GM19043 (cell line): Measurements from ENCODE around the gene RBM15.

ENCODE experiments used
- ATAC-seq: cut with Tn5 transposase; IDR thresholded peaks from one replicate; pipeline ENCODE4 v1.9.1; 2021; ENCODE audit warnings: low read depth; ENCODE audit not compliant: unreplicated experiment

RBM15 gene, protein sequence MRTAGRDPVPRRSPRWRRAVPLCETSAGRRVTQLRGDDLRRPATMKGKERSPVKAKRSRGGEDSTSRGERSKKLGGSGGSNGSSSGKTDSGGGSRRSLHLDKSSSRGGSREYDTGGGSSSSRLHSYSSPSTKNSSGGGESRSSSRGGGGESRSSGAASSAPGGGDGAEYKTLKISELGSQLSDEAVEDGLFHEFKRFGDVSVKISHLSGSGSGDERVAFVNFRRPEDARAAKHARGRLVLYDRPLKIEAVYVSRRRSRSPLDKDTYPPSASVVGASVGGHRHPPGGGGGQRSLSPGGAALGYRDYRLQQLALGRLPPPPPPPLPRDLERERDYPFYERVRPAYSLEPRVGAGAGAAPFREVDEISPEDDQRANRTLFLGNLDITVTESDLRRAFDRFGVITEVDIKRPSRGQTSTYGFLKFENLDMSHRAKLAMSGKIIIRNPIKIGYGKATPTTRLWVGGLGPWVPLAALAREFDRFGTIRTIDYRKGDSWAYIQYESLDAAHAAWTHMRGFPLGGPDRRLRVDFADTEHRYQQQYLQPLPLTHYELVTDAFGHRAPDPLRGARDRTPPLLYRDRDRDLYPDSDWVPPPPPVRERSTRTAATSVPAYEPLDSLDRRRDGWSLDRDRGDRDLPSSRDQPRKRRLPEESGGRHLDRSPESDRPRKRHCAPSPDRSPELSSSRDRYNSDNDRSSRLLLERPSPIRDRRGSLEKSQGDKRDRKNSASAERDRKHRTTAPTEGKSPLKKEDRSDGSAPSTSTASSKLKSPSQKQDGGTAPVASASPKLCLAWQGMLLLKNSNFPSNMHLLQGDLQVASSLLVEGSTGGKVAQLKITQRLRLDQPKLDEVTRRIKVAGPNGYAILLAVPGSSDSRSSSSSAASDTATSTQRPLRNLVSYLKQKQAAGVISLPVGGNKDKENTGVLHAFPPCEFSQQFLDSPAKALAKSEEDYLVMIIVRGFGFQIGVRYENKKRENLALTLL

DNA sequence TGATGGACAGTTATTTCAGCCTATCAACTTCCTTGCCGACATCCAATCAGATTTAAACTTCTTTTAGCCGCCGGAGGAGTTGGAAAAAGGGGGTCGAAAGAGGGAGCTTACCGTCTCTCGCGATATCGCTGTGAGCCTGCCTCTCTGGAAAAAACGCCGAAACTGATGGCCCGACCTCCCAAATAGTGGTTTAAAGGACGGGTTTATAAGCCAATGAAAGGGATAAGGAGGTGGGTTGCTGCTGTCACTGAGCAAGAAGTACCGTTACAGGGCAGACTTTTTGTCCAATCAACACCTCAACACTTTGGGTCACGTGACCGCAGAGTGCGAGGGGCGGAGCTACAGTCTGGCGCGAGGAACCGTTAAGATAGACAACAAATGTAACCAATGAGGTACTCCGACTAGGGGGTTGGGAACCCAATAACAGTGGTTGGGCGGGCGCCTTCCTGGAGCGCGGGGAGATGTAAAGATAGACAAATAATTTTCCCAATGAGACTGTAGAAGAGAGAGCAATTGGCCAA is at the start of gene RBM15:
RBM15 (plus strand) TSS at position 492 of the 521 bp plus-strand sequence; CDS start at position 521, 29 bp downstream.
- ATAC-seq: peak; percentile 69

DNA sequence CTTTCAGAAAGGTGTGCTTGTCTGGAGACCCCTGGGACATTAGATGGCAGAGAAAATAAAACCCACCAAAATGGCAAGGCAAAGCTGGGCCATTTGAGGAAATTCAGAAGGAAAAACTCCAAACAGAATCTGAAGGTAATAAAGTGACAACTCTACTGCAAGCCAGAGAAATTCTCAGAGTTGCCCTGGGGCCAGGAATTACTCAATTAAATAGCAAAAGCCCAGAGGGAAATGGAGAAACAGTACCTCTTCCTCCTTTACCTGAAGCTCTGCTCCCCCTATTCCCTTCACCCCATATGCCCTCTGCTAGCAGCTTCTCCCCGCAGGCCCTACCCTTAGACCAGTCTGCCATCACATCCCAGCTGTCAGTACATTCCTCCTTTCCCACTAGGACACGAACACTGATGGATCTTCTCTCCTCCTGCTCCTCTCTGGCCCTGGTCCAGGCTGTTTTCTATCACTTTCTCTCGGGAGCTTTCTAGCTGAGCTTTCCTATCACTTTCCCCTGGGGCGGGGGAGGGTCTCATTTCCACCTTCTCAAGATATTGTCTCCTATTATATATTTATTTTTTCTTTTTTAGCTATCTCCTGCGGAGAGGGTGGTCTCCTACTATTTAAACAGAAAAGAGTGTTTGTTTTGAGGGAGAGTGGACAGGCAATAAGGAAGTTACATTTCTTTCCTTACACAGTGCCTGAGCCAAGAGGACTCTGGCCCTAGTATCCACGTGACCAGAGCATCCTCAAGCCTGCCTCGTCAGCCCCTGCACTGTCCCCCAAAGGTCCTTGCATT is 47.7 kb upstream of the RBM15 start:
- ATAC-seq: no peak

DNA sequence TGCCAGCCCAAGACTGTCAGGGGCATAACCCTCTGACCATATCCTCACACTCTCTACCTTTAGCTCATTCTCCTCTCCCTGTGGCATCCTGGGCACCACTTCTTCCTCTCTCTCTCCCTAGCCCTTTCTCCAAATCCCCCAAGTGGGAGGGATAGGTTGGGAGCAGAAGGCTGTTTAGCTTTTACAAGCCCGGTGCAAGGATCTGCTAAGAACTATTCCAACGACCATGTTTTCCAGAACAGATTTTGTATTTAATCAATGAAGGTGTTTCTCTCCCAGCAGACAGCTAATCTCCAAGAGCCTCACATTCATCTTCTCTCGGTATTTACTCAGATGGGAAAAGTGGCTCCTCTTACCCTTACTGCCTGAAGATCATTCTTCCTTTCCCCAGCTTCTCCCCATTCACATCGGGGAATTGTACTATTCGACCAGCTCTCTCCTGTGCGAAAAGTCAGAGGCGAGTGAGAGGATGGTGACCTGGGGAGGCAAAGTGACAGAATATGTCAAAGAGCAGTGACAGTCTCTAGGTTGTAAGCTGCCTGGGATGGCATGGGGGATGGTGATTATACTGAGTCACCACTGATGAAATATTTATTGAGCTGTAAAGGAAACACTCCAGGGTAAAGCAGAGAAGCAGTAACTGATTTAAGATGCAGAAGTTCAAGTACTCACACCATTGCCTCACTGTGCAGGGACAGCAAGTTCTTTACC is 47.0 kb upstream of the RBM15 start:
- ATAC-seq: no peak

DNA sequence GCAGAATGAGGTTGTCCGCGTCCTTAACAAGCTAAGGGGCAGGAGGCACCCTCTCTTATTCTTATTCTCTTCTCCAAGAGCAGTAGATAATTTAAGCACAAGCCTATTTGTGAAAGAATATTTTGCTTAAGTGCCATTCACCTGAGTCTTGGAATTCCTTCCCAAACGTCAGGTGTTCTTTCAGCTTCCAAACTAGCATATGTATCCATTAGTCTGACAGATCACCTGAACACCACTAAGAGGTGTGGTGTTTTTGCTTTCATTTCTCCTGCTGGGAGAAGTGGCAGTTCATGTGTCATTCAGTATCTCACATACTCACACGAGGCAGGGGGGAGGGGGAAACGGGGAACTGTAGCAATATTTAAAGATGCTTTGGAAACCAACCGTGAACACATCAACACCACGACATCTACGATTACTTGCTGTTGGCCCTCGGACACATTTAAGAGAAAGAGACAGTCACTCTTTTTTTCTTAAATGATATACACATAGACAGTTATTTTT is 45.5 kb upstream of the RBM15 start:
- no peak for ATAC-seq

DNA sequence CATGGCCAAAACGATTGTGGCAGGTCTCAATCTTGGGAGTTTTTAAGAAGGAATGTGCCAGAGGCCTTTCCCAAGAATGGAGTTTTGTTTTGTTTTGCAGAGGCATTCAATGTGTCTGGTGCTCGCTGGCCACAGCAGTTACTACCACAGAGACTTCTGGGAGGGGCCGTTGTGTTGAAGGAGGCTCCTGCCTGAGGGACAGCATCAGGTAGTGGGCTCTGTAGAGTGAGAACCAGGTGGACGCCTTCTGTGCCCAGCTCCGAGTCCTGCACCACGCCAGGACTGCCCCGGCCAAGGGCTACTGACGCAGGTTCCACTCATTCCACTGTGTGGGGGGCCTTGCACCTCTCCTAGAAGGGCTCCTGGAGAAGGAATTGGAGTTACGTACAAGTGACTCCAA is 44.9 kb upstream of the RBM15 start:
- no peak for ATAC-seq

DNA sequence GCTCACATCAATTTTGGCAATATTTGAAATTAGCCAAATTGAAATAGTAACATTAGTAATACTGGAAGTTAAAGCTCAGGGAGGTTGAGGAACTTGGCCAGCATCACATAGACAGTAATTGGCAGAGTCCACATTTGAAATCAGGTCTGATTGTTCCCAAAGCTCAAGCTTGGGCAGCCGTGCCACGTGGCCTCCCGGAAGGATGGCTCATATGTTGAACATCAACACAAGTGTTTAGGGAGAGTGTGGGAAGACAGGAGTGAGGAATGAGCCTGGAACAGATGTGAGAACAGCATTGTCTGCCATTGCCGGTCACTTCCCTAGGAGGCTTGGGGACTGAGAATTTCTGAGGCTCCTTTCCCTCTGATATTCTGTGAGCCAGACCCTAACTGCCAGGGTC is 40.2 kb upstream of the RBM15 start:
- no peak for ATAC-seq

DNA sequence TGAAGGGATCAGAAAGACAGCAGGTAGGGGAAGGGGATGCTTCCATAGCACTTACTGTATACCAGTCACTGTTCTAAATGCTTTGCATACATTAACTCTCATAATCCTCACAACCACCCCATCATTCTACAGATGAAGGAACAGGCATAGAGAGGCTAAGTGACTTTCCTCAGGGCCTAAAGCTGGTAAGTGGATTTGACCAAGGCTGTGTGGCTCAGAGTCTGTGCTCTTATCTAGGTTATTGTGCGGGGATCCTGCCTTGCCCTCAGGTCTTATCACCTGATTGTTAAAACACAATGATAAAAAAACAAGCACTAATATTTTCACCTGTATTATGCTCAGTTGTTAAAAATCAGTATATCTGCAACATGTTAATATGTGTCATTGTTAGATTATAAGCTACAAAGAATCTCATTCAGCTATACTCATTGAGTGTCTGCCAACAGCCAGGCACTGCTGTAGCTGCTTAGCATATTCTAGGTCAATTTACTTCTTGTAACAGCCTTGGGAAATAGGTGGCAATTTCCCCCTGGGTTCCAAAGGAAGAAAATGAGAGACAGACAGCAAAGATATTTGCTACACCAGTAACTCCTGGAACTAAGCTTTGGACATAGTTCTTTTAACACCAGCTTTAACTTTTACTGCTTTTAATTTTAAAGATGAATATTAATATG is 38.6 kb upstream of the RBM15 start:
- ATAC-seq: no peak

DNA sequence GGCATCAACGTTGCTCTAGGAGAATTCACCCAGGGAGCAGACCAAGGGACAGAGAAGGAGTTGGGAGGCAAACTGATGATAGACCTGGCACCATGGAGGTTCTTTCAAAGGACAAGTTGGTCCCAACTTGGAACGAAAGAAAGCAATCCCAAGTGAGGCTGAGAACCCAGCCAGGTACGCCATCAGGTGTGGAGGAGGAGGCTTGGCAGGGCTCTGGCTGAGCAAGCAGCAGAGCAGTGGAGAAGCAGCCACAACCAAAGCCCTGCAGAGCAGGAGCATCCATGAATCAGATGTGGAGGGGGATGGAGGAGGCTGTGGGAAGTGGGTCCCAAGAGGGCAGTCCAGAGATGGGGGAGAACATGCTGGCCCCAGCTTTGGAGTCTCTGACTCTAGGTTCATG is 36.3 kb upstream of the RBM15 start:
- no peak for ATAC-seq

DNA sequence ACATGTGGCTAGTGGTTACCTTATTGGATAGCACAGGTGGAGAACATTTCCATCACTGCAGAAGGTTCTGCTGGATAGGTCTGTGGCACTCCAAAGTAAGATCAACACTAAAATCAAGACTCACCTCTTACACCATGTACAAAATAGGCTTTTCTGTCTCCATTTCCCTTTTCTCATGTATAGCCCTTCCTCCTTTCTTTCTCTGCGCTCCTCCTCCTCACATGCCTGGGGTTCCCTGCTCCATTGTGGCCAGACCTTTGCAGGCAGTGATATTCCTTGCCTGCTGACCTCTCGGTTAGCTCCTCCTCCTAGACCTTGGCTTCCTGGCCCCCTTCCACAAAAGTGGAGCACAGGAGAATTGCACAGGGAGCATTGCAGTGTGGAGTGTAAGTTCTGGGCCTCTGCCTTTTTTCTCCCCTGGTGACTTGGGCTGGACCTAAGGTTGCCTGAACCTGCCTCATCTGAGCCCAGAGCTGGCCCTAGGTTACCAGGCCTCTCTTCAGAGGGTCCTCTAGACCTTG is 33.2 kb upstream of the RBM15 start:
- no peak for ATAC-seq

DNA sequence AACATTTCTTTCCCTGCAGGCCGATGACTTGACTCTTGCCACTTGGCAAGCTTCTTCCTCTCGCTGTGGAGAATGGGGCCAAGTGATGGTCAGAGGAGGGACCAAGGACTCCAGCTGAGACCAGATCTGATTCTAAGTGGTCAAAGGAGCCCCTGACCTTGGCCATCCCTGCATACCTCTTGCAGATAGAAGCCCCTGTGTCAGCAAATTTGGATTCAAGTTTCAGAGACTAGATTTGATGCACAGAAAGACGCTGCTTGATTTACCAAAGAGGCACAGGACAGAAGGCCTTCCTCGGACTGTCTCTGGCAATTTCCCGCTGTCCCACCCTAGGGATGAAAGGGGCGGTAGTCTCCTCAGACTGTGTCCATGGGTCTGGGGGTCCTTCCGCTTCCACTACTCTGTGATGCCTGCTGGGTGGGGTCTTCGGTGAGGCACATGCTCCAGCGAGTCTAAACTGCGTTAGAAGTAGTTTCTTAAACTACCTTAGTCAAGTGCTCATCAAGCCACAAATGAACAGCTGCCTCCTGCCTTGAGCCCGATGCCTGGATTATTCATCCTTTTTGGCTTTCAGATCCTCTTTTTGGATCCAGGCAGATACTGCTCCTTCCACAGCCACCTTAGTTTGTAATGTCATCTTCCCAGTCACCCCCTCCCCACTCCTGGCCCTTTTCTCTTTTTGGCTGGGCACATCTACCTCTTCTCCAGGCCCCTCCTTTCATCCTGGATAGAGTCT is 31.8 kb upstream of the RBM15 start:
- no peak for ATAC-seq

DNA sequence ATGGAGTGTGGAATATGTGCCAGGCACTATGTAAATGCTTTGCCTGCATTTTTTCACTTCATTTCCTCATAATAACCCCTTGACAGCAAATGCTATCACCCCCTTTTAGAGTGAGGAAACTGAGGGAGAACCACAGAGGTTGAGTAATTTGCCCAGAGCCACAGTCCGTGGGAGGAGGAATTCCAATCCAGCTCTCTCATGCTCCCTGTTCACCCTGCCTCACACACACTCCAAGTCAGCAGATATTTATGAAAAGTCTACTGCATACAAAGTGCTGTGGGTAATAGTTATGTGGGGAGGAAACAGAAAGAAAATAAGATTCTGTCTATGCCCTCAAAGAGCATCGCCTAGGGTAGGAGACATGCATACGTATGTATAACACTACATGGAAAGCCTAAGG is 30.9 kb upstream of the RBM15 start:
- no peak for ATAC-seq

DNA sequence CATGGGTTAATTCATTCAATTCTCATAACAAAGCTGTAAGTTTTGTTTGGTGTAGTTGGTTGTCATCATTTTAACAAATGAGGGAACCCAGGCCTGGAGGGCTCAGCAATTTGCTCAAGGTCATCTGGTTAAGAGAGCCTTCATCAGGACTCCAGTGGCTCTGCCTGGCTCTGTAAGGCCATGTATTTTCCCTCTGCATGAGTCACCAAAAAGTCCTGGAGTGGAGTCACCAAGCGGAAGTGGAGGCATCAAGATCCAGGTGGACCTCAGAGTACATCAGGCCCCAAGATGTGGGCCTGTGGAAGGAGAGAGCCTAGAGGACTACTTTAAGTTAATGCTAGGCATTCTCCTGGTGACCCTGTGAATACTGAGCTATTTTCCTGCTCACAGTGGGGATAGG is 30.0 kb upstream of the RBM15 start:
- ATAC-seq: no peak

DNA sequence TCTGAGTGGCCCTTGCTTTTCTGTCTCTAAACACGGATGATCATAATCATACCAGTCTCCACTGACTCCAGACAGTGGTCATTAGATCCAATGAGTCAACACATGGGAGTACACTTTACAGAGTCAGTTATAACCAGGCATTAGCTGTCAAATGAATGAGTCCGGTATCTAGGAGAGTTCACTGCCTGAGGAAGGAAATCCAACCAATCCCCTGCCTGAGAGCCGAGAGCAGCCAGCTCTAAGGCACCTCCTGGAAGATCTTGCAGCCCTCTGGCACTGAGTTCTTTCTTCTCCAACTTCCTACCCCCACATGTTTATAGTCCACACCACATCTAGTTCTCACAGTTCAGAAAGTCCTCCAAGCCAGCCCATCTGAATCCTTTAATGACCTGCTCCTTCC is 29.4 kb upstream of the RBM15 start:
- no peak for ATAC-seq

DNA sequence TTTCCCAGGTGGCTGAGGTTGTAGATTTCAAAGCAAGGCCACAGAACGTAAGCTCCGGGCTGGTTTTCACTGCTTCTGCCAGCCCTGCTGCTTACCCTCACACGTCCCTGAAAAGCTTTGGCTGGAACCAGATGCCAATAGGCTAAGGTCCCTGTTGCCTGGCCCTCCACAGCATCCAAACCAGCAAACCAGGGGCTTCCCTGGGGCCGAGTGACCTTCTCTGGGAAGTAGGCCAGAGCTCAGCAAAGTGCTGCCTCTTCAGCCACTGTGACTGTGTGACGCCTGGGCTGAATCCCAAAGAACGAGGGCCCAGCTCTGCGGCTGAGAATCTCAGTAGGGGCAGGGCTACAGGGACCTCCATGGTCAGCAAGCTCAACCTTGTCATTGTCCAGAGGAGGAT is 28.9 kb upstream of the RBM15 start:
- ATAC-seq: no peak

DNA sequence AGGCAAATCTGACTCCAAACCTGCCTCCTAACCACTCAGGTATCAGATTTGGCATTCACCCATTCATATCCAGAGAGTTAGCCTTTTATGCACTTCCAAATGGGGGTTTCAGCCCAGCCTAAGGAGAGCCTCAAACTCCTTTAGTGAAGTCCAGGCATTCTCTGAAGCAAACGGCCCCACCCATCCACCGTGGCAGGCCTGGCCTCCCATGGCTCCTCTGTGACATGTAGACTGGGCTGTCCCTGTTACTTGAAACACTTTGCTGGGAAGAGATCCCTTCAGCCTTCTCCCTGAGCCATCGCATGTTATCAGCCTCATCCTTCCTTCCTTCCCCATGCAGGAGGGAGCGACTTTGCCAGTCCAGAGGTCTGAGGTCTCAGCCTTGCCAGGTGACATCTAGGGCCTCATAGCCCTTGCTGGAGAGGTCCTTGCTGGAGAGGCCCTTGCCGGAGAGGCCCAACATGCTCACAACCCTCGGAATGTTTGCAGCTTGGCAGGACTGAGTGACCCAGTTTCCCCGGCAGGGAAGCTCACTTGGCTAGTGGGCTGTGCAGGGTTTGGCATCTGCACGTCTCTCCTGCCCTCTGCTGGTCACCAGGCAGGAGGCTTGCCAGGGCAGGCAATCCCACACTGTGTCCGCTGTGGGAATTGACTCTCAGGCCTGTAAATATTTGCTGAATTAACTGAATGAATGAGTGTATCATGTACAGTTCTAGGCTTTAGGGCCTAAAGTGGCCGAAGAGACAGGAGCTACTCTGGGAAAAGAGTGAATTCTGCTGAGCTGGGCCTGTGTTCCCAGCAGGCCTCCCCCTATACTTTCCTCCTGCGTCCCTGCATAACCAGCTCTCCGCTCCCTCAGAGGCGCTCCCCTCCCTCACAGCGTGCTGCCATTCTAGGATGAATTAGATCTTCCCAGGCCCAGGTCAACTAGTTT is 26.7 kb upstream of the RBM15 start:
- peak; percentile 66 for ATAC-seq

DNA sequence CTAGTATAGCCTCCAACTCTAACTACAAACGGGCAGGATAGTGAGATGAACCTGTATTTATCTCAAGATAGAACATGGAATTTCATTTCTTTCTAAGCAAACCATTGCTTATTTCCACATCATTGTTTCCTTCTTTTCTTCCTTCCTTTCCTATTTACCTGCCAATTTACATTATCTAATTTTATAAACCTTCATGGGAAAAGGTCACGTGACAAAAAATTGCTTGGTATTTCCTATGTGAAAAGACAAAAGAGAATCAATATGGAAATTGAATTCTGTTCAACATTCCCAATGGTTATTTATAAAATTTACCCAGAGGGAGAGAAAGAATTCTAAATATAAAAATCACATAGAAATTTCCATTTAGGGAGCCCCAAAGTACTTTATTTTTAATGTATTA is 22.4 kb upstream of the RBM15 start:
- no peak for ATAC-seq

DNA sequence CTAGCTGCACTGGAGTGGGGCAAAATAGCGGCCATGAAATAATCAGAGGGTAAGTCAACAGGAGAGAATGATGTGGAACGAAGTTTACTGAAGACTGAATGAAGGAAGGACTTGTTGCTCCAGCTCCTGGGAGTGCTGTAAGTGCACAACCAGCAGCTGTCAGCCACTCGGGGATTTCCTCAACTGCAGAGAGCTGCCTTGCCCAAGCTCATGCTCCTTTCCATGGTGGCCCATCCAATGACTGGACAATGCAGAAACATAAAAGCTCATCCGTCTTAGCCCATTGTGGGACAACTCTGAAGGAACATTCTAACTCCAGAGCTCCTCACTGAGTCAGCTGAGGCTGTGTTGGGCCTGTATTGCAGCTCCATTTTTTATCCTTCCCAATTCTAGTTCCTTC is 21.1 kb upstream of the RBM15 start:
- ATAC-seq: no peak
